ENCODE results near the gene ARHGAP6. TPM values are rescaled to one million over a fixed set of nuclear protein-coding genes. Genes with fewer than 3 reads are reported as not detected.

The ARHGAP6 gene
- total RNA-seq, 1 donor from 2014 or later: 1.2 TPM

DNA sequence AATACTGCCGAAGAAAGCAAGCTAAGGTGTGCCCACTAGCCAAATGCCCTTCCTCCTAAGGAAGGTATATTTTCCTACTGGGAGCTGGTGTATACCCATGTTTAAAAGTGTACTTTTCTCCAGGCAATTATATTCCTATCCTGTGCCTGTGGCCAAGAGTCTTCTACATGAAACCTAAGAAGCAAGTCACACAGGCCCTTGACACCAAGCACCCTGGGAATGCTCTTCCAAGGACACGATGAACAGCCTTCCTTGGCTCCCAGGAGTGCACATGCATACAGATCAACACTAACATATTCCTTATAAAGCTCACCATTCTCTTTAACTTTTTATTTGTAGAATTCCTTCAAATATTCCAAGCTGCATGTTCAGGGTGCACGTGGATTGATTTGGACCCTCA lies 17.3 kb upstream of the ARHGAP6 start:
- Mint-ChIP-seq H3K36me3 (no peaks in the 10 kb centered on the region), H3K4me3 (no peak overlapping the region), H3K4me1 (no peaks in the 10 kb centered on the region), H3K9me3 (no peaks in the 10 kb centered on the region), H3K27me3 (ENCODE audit: insufficient read depth, low read depth) (no peaks in the 10 kb centered on the region), H3K27ac (no peak overlapping the region)
- Histone ChIP-seq H2AFZ (replicated peaks) (no peak overlapping the region), H3K79me2 (ENCODE audit: low read depth) (no peaks in the 10 kb centered on the region), H3K27me3 (no peaks in the 10 kb centered on the region), H3K9me3 (ENCODE audit: low read depth) (no peaks in the 10 kb centered on the region), H3K4me2 (no peak overlapping the region), H3F3A (ENCODE audit: low read depth) (no peaks in the 10 kb centered on the region), H4K20me1 (ENCODE audit: low read depth) (no peaks in the 10 kb centered on the region), H3K36me3 (no peaks in the 10 kb centered on the region), H3K9ac (no peak overlapping the region), H3K27ac (no peak overlapping the region), H3K4me3 (no peak overlapping the region), H3K4me1 (no peaks in the 10 kb centered on the region)
- DNase-seq (ENCODE audit: low spot score): no peak
- TF ChIP-seq CTCF (IDR thresholded peaks at IDR 0.05) (no peak), EZH2 (IDR thresholded peaks at IDR 0.05) (no peak), EZH2phosphoT487 (IDR thresholded peaks at IDR 0.05) (no peak)

DNA sequence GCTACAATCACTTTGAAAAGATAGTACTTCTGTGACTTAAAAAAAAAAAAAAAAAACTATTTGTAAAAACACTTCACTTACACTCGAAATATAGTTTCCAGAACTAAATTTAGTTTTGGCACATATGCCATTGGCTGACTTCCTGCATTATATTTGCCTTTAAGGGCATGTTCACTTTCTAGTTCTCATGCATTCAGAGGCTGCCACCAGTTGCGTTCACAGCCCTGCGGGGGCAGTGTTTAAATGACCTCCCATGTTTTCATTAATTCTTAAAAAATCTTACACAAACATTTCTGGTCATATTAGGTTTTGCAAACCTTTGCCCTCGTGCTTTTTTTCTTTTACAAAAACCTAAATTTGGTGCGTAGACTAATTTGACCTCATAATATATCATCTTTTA lies 12.4 kb upstream of the ARHGAP6 start:
- DNase-seq (ENCODE audit: low spot score): no peak
- no peak overlapping the region for H2AFZ ChIP-seq (replicated peaks)
- H4K20me1 ChIP-seq (ENCODE audit: low read depth): no peaks in the 10 kb centered on the region
- no peaks in the 10 kb centered on the region for H3K4me1 ChIP-seq
- no peaks in the 10 kb centered on the region for H3K36me3 Mint-ChIP-seq
- TF ChIP-seq CTCF (IDR thresholded peaks at IDR 0.05): peak; percentile 53
- TF ChIP-seq EZH2 (IDR thresholded peaks at IDR 0.05): no peak
- H3K9ac ChIP-seq: no peak overlapping the region
- no peaks in the 10 kb centered on the region for H3K9me3 ChIP-seq (ENCODE audit: low read depth)
- H3F3A ChIP-seq (ENCODE audit: low read depth): no peaks in the 10 kb centered on the region
- no peak overlapping the region for H3K27ac ChIP-seq
- no peak overlapping the region for H3K4me2 ChIP-seq
- peaks cover 3% of the 10 kb centered on the region for H3K27me3 ChIP-seq
- no peaks in the 10 kb centered on the region for H3K79me2 ChIP-seq (ENCODE audit: low read depth)
- no peaks in the 10 kb centered on the region for H3K4me1 Mint-ChIP-seq
- H3K27me3 Mint-ChIP-seq (ENCODE audit: insufficient read depth, low read depth): no peaks in the 10 kb centered on the region
- H3K27ac Mint-ChIP-seq: no peak overlapping the region
- no peak overlapping the region for H3K4me3 ChIP-seq
- H3K4me3 Mint-ChIP-seq: no peak overlapping the region
- no peaks in the 10 kb centered on the region for H3K36me3 ChIP-seq
- H3K9me3 Mint-ChIP-seq: peaks cover 4% of the 10 kb centered on the region

GRCh38 chrX:11672213-11672612 lies 6.5 kb upstream of the ARHGAP6 start:
- no peak overlapping the region for H2AFZ ChIP-seq (replicated peaks)
- Mint-ChIP-seq H3K27me3 (ENCODE audit: insufficient read depth, low read depth) (no peaks in the 10 kb centered on the region), H3K36me3 (no peaks in the 10 kb centered on the region), H3K9me3 (peaks cover 4% of the 10 kb centered on the region), H3K27ac (no peak overlapping the region), H3K4me3 (no peak overlapping the region), H3K4me1 (no peaks in the 10 kb centered on the region)
- no peaks in the 10 kb centered on the region for H3F3A ChIP-seq (ENCODE audit: low read depth)
- H3K4me2 ChIP-seq: no peak overlapping the region
- H3K4me3 ChIP-seq: no peak overlapping the region
- H4K20me1 ChIP-seq (ENCODE audit: low read depth): no peaks in the 10 kb centered on the region
- no peaks in the 10 kb centered on the region for H3K36me3 ChIP-seq
- DNase-seq (ENCODE audit: low spot score): no peak
- H3K4me1 ChIP-seq: no peaks in the 10 kb centered on the region
- H3K9me3 ChIP-seq (ENCODE audit: low read depth): peaks cover 3% of the 10 kb centered on the region
- no peak overlapping the region for H3K9ac ChIP-seq
- peaks cover 62% of the 10 kb centered on the region for H3K27me3 ChIP-seq
- no peak overlapping the region for H3K27ac ChIP-seq
- TF ChIP-seq EZH2 (IDR thresholded peaks at IDR 0.05) (no peak), EZH2phosphoT487 (IDR thresholded peaks at IDR 0.05) (no peak), CTCF (IDR thresholded peaks at IDR 0.05) (no peak)
- H3K79me2 ChIP-seq (ENCODE audit: low read depth): no peaks in the 10 kb centered on the region

- Histone ChIP-seq H3K4me3 (no peak overlapping the region), H3K4me1 (peaks cover 9% of the 10 kb centered on the region), H3K4me2 (no peak overlapping the region), H3K36me3 (no peaks in the 10 kb centered on the region), H3K9ac (no peak overlapping the region), H3K9me3 (ENCODE audit: low read depth) (peaks cover 5% of the 10 kb centered on the region), H2AFZ (replicated peaks) (no peak overlapping the region), H4K20me1 (ENCODE audit: low read depth) (no peaks in the 10 kb centered on the region), H3F3A (ENCODE audit: low read depth) (peaks cover 14% of the 10 kb centered on the region), H3K27ac (no peak overlapping the region), H3K79me2 (ENCODE audit: low read depth) (no peaks in the 10 kb centered on the region), H3K27me3 (peaks cover 81% of the 10 kb centered on the region)
- H3K27me3 Mint-ChIP-seq (ENCODE audit: insufficient read depth, low read depth): no peaks in the 10 kb centered on the region
- H3K27ac Mint-ChIP-seq: no peak overlapping the region
- no peaks in the 10 kb centered on the region for H3K4me1 Mint-ChIP-seq
- no peak for DNase-seq (ENCODE audit: low spot score)
- no peak for TF ChIP-seq EZH2 (IDR thresholded peaks at IDR 0.05)
- no peak for TF ChIP-seq EZH2phosphoT487 (IDR thresholded peaks at IDR 0.05)
- TF ChIP-seq CTCF (IDR thresholded peaks at IDR 0.05): no peak
- no peaks in the 10 kb centered on the region for H3K36me3 Mint-ChIP-seq
- H3K9me3 Mint-ChIP-seq: peaks cover 9% of the 10 kb centered on the region
- no peak overlapping the region for H3K4me3 Mint-ChIP-seq
Observed at GRCh38 chrX:11670316-11670715, 4.6 kb upstream of the ARHGAP6 start.

Data from neural progenitor cell (in vitro differentiated cells).